Stimulated activated naive CD8-positive, alpha-beta T cell treated with anti-CD3 and anti-CD28 coated beads, Interleukin-15, Interleukin-2, amounts not matched to agents 100 U/mL and 50 U/mL, for 24 hours (primary cell): ENCODE data around the gene CREB3L1.
A peak's percentile ranks its signal among the peaks of the same experiment; 100 is the strongest.

Source experiments
- ATAC-seq: fragments of 150-1000 bp; cut with Tn5 transposase; one replicate; pipeline ENCODE4 v1.10.0; 2021
- DNase-seq: peaks from one replicate; pipeline ENCODE4 v3.0.0; 2021

Gene CREB3L1

GRCh38 chr11:46345131-46345597 is 67.7 kb downstream of the CREB3L1 start:
- DNase-seq (peak; percentile 36), ATAC-seq (no peak)

GRCh38 chr11:46345881-46346484 is 68.5 kb downstream of the CREB3L1 start:
- ATAC-seq: no peak
- peak; percentile 49 for DNase-seq

GRCh38 chr11:46346886-46347636 is 69.6 kb downstream of the CREB3L1 start, which contains the start of gene DGKZ:
Gene DGKZ (plus strand): TSS chr11:46347463. CDS start chr11:46347660, 197 bp downstream.
- peak; percentile 90 for DNase-seq
- ATAC-seq: peak; percentile 70

GRCh38 chr11:46347637-46348311 is 70.3 kb downstream of the CREB3L1 start:
- ATAC-seq (no peak), DNase-seq (peak; percentile 41)

GRCh38 chr11:46348566-46349401 is 71.3 kb downstream of the CREB3L1 start:
- DNase-seq (peak; percentile 68), ATAC-seq (peak; percentile 34)

- ATAC-seq: no peak
- DNase-seq: no peak
Measured at GRCh38 chr11:46350695-46351094, 73.2 kb downstream of the CREB3L1 start.

GRCh38 chr11:46351148-46351547 is 73.7 kb downstream of the CREB3L1 start:
- ATAC-seq (no peak), DNase-seq (no peak)

GRCh38 chr11:46351606-46352005 is 74.1 kb downstream of the CREB3L1 start:
- ATAC-seq (no peak), DNase-seq (no peak)

GRCh38 chr11:46352063-46352841 is 74.8 kb downstream of the CREB3L1 start:
- peak; percentile 79 for DNase-seq
- ATAC-seq: peak; percentile 28

- ATAC-seq (peak; percentile 62), DNase-seq (peak; percentile 78)
Measured at GRCh38 chr11:46353698-46354097, 76.2 kb downstream of the CREB3L1 start.

GRCh38 chr11:46356924-46357482 is 79.5 kb downstream of the CREB3L1 start:
- no peak for ATAC-seq
- no peak for DNase-seq

- DNase-seq (no peak), ATAC-seq (no peak)
Measured at GRCh38 chr11:46357483-46357936, 80.0 kb downstream of the CREB3L1 start.

- DNase-seq (no peak), ATAC-seq (no peak)
Measured at GRCh38 chr11:46359953-46360352, 82.5 kb downstream of the CREB3L1 start.

GRCh38 chr11:46360878-46361277 is 83.4 kb downstream of the CREB3L1 start:
- no peak for ATAC-seq
- DNase-seq: no peak

GRCh38 chr11:46361283-46362155 is 84.1 kb downstream of the CREB3L1 start:
- ATAC-seq (peak; percentile 79), DNase-seq (peak; percentile 71)

- no peak for DNase-seq
- no peak for ATAC-seq
Measured at GRCh38 chr11:46362156-46363030, 84.9 kb downstream of the CREB3L1 start.

GRCh38 chr11:46363031-46363407 is 85.6 kb downstream of the CREB3L1 start:
- DNase-seq: no peak
- peak; percentile 19 for ATAC-seq

- ATAC-seq: no peak
- no peak for DNase-seq
Measured at GRCh38 chr11:46363455-46364005, 86.1 kb downstream of the CREB3L1 start.
